ENCODE data around the gene CORO1C.

The CORO1C gene

GRCh38 chr12:108670066-108670631 is 61.2 kb downstream of the CORO1C start:
- in situ Hi-C loops (cut with MboI; ENCODE audit: low sequenced_read_pairs, unreplicated experiment): loop anchor here (25.0 kb wide), 2 partner anchors 292 to 417 kb away; partner anchors contain the start of genes ALKBH2 and UNG
- TF ChIP-seq CTCF (IDR thresholded peaks at IDR 0.05; ENCODE audit: borderline replicate concordance, control extremely low read depth, extremely low read depth, insufficient read depth, missing control alignments): no peak
- no peak for DNase-seq (ENCODE audit: low spot score)

GRCh38 chr12:108668542-108668941 is 62.8 kb downstream of the CORO1C start:
- in situ Hi-C loops (cut with MboI; ENCODE audit: low sequenced_read_pairs, unreplicated experiment): loop anchor here (10.0 to 25.0 kb wide), 3 partner anchors 136 to 419 kb away; partner anchors contain the start of genes ALKBH2 and UNG

GRCh38 chr12:108668063-108668462 is 63.3 kb downstream of the CORO1C start:
- DNase-seq (ENCODE audit: low spot score): no peak
- in situ Hi-C loops (cut with MboI; ENCODE audit: low sequenced_read_pairs, unreplicated experiment): loop anchor here (10.0 to 25.0 kb wide), 3 partner anchors 137 to 419 kb away; partner anchors contain the start of genes ALKBH2 and UNG
- no peak for TF ChIP-seq CTCF (IDR thresholded peaks at IDR 0.05; ENCODE audit: borderline replicate concordance, control extremely low read depth, extremely low read depth, insufficient read depth, missing control alignments)

More at GRCh38 chr12:108668542-108668941, 62.8 kb downstream of the CORO1C start:
- no peak for DNase-seq (ENCODE audit: low spot score)
- no peak for TF ChIP-seq CTCF (IDR thresholded peaks at IDR 0.05; ENCODE audit: borderline replicate concordance, control extremely low read depth, extremely low read depth, insufficient read depth, missing control alignments)

- no peak for DNase-seq (ENCODE audit: low spot score)
- in situ Hi-C loops (cut with MboI; ENCODE audit: low sequenced_read_pairs, unreplicated experiment): loop anchor here (10.0 to 25.0 kb wide), 3 partner anchors 137 to 420 kb away; partner anchors contain the start of genes ALKBH2 and UNG
- no peak for TF ChIP-seq CTCF (IDR thresholded peaks at IDR 0.05; ENCODE audit: borderline replicate concordance, control extremely low read depth, extremely low read depth, insufficient read depth, missing control alignments)
These were observed 64.0 kb downstream of the CORO1C start for GRCh38 chr12:108667349-108667748.

- in situ Hi-C loops (cut with MboI; ENCODE audit: low sequenced_read_pairs, unreplicated experiment): loop anchor here (10.0 to 25.0 kb wide), 3 partner anchors 138 to 421 kb away; partner anchors contain the start of genes ALKBH2 and UNG
- TF ChIP-seq CTCF (IDR thresholded peaks at IDR 0.05; ENCODE audit: borderline replicate concordance, control extremely low read depth, extremely low read depth, insufficient read depth, missing control alignments): no peak
- DNase-seq (ENCODE audit: low spot score): no peak
These were observed 64.9 kb downstream of the CORO1C start for GRCh38 chr12:108666401-108666881.

GRCh38 chr12:108665608-108666202 is 65.6 kb downstream of the CORO1C start:
- no peak for DNase-seq (ENCODE audit: low spot score)
- in situ Hi-C loops (cut with MboI; ENCODE audit: low sequenced_read_pairs, unreplicated experiment): loop anchor here (10.0 to 25.0 kb wide), 3 partner anchors 139 to 422 kb away; partner anchors contain the start of genes ALKBH2 and UNG
- TF ChIP-seq CTCF (IDR thresholded peaks at IDR 0.05; ENCODE audit: borderline replicate concordance, control extremely low read depth, extremely low read depth, insufficient read depth, missing control alignments): no peak

Measured in GM13976 (cell line).